H9 (cell line): ENCODE measurements around the gene TSPAN9. TPM values are rescaled to one million over a fixed set of nuclear protein-coding genes. Genes with fewer than 3 reads are reported as not detected.

Experiments
- DNase-seq: peaks from one replicate; pipeline ENCODE4 v3.0.0-alpha.2; 2017
- H2AFZ ChIP-seq: one replicate; pipeline ENCODE4 v1.6.1; 2013; ENCODE audit warnings: mild to moderate bottlenecking, low read length, control low read depth, moderate library complexity
- H2AK5ac ChIP-seq: 2 replicates; pipeline ENCODE4 v1.6.1; 2013; ENCODE audit warnings: low read length, control low read depth, mixed read lengths; ENCODE audit not compliant: insufficient read length
- H2BK120ac ChIP-seq: one replicate; pipeline ENCODE4 v1.6.1; 2013; ENCODE audit warnings: low read depth, mild to moderate bottlenecking, low read length, control low read depth, inconsistent platforms; ENCODE audit not compliant: poor library complexity, severe bottlenecking
- H2BK12ac ChIP-seq: 2 replicates; pipeline ENCODE4 v1.6.1; 2013; ENCODE audit warnings: low read length, control low read depth, mixed read lengths, low read depth; ENCODE audit not compliant: insufficient read length
- H2BK15ac ChIP-seq: 2 replicates; pipeline ENCODE4 v1.6.1; 2013; ENCODE audit warnings: low read depth, low read length, control low read depth
- H2BK20ac ChIP-seq: one replicate; pipeline ENCODE4 v1.6.1; 2013; ENCODE audit warnings: low read depth, mild to moderate bottlenecking, low read length, control low read depth, inconsistent platforms; ENCODE audit not compliant: poor library complexity, severe bottlenecking
- H2BK5ac ChIP-seq: 2 replicates; pipeline ENCODE4 v1.6.1; 2013; ENCODE audit warnings: low read length, control low read depth, mixed read lengths; ENCODE audit not compliant: insufficient read length
- H3K14ac ChIP-seq: 2 replicates; pipeline ENCODE4 v1.6.1; 2013; ENCODE audit warnings: low read length, control low read depth; ENCODE audit not compliant: insufficient read depth
- H3K18ac ChIP-seq: 2 replicates; pipeline ENCODE4 v1.6.1; 2013; ENCODE audit warnings: low read depth, mild to moderate bottlenecking, mixed read lengths, low read length, control low read depth; ENCODE audit not compliant: insufficient read length
- H3K23ac ChIP-seq: 2 replicates; pipeline ENCODE4 v1.6.1; 2013; ENCODE audit warnings: low read length, control low read depth, mixed read lengths, low read depth; ENCODE audit not compliant: insufficient read length
- H3K23me2 ChIP-seq: 2 replicates; pipeline ENCODE4 v1.6.1; 2013; ENCODE audit warnings: low read depth, mild to moderate bottlenecking, mixed read lengths, low read length, control low read depth; ENCODE audit not compliant: insufficient read length, poor library complexity, severe bottlenecking
- H3K27ac ChIP-seq: 2 replicates; pipeline ENCODE4 v1.5.1; 2013; ENCODE audit warnings: low read length, control low read depth, mixed read lengths, low read depth; ENCODE audit not compliant: insufficient read length
- H3K27me3 ChIP-seq: 2 replicates; pipeline ENCODE4 v1.6.1; 2013; ENCODE audit warnings: low read length, control low read depth, inconsistent platforms; ENCODE audit not compliant: insufficient read depth
- H3K4ac ChIP-seq: 2 replicates; pipeline ENCODE4 v1.6.1; 2013; ENCODE audit warnings: low read depth, mild to moderate bottlenecking, control low read depth, inconsistent platforms, low read length, moderate library complexity
- H3K4me1 ChIP-seq: 2 replicates; pipeline ENCODE4 v1.6.1; 2013; ENCODE audit warnings: low read length, control low read depth, inconsistent platforms; ENCODE audit not compliant: insufficient read depth
- H3K4me2 ChIP-seq: 2 replicates; pipeline ENCODE4 v1.6.1; 2013; ENCODE audit warnings: low read length, control low read depth, mixed read lengths; ENCODE audit not compliant: insufficient read length, insufficient read depth
- H3K56ac ChIP-seq: 2 replicates; pipeline ENCODE4 v1.6.1; 2013; ENCODE audit warnings: low read depth, mild to moderate bottlenecking, mixed read lengths, low read length, control low read depth; ENCODE audit not compliant: insufficient read length
- H3K79me1 ChIP-seq: 2 replicates; pipeline ENCODE4 v1.6.1; 2013; ENCODE audit warnings: low read depth, mild to moderate bottlenecking, moderate library complexity, low read length, control low read depth, inconsistent platforms; ENCODE audit not compliant: insufficient read depth, poor library complexity, severe bottlenecking
- H3K79me2 ChIP-seq: 2 replicates; pipeline ENCODE4 v1.6.1; 2013; ENCODE audit warnings: low read length, control low read depth, inconsistent platforms; ENCODE audit not compliant: insufficient read depth
- H3K9ac ChIP-seq: 2 replicates; pipeline ENCODE4 v1.6.1; 2013; ENCODE audit warnings: low read length, control low read depth, mixed read lengths; ENCODE audit not compliant: insufficient read length; ENCODE audit errors: extremely low read depth
- H3K9me3 ChIP-seq: one replicate; pipeline ENCODE4 v1.6.1; 2013; ENCODE audit warnings: low read depth, low read length, inconsistent platforms; ENCODE audit not compliant: control insufficient read depth
- H3T11ph ChIP-seq: one replicate; pipeline ENCODE4 v1.6.1; 2013; ENCODE audit warnings: mild to moderate bottlenecking, low read length, control low read depth, inconsistent platforms
- H4K20me1 ChIP-seq: one replicate; pipeline ENCODE4 v1.6.1; 2013; ENCODE audit not compliant: control insufficient read depth, insufficient read length, insufficient read depth
- H4K5ac ChIP-seq: 2 replicates; pipeline ENCODE4 v1.6.1; 2013; ENCODE audit warnings: low read depth, mild to moderate bottlenecking, mixed read lengths, low read length, control low read depth; ENCODE audit not compliant: insufficient read length
- H4K8ac ChIP-seq: replicated peaks from 2 replicates; pipeline ENCODE4 v1.6.1; 2013; ENCODE audit warnings: low read length, control low read depth, mixed read lengths, low read depth; ENCODE audit not compliant: insufficient read length
- H4K91ac ChIP-seq: 2 replicates; pipeline ENCODE4 v1.6.1; 2013; ENCODE audit warnings: low read depth, mild to moderate bottlenecking, moderate library complexity, mixed read lengths, low read length, control low read depth; ENCODE audit not compliant: insufficient read length
- H3K27ac Mint-ChIP-seq, 3 experiments: 2 replicates in 2 of 3; 3 replicates in 1 of 3; pipeline ENCODE4 v1.8.0; 2020 to 2021; ENCODE audit warnings: mixed read lengths in 3 of 3, mild to moderate bottlenecking in 1 of 3, moderate library complexity in 1 of 3
- H3K27me3 Mint-ChIP-seq: 2 replicates; pipeline ENCODE4 v1.8.0; 2021; ENCODE audit warnings: low read depth, mild to moderate bottlenecking, moderate library complexity, mixed read lengths
- H3K36me3 Mint-ChIP-seq, 3 experiments: 2 replicates in 2 of 3; 3 replicates in 1 of 3; pipeline ENCODE4 v1.8.0; 2020 to 2021; ENCODE audit warnings: low read depth in 3 of 3, mixed read lengths in 3 of 3; ENCODE audit not compliant: insufficient read depth in 1 of 3
- H3K4me1 Mint-ChIP-seq, 2 experiments: 2 replicates each; pipeline ENCODE4 v1.8.0; 2020; ENCODE audit warnings: mixed read lengths in 2 of 2
- H3K4me3 Mint-ChIP-seq, 2 experiments: 2 replicates in 1 of 2; 3 replicates in 1 of 2; pipeline ENCODE4 v1.8.0; 2020 to 2021; ENCODE audit warnings: mild to moderate bottlenecking in 2 of 2, mixed read lengths in 2 of 2, moderate library complexity in 1 of 2
- H3K9me3 Mint-ChIP-seq, 2 experiments: 2 replicates in 1 of 2; 3 replicates in 1 of 2; pipeline ENCODE4 v1.8.0; 2020; ENCODE audit warnings: mild to moderate bottlenecking in 2 of 2, mixed read lengths in 2 of 2, moderate library complexity in 1 of 2
- WGBS: extraction: QIAGEN DNeasy Blood & Tissue Kit; methylation state at CpG from one replicate; pipeline ENCODE4 v1.1.7; 2013; ENCODE audit warnings: missing lambda C conversion rate, low lambda C conversion rate, mixed read lengths; ENCODE audit not compliant: insufficient read length; ENCODE audit errors: extremely low coverage; 5-methylcytosine and 5-hydroxymethylcytosine counted together
- total RNA-seq: library from RNA; stranded (reverse); gene quantifications from 2 replicates; pipeline ENCODE4 v1.2.1, GENCODE V29; 2021
- TF ChIP-seq, protein P1 (sequence below): fragments of 200-600 bp; sonication (generic); conservative IDR thresholded peaks from 3 replicates; pipeline ENCODE4 v1.8.0; 2021; ENCODE audit warnings: antibody characterized with exemption, mild to moderate bottlenecking

Gene TSPAN9
- total RNA-seq, 1 experiment from 2014 or later: 19.0 TPM

DNA sequence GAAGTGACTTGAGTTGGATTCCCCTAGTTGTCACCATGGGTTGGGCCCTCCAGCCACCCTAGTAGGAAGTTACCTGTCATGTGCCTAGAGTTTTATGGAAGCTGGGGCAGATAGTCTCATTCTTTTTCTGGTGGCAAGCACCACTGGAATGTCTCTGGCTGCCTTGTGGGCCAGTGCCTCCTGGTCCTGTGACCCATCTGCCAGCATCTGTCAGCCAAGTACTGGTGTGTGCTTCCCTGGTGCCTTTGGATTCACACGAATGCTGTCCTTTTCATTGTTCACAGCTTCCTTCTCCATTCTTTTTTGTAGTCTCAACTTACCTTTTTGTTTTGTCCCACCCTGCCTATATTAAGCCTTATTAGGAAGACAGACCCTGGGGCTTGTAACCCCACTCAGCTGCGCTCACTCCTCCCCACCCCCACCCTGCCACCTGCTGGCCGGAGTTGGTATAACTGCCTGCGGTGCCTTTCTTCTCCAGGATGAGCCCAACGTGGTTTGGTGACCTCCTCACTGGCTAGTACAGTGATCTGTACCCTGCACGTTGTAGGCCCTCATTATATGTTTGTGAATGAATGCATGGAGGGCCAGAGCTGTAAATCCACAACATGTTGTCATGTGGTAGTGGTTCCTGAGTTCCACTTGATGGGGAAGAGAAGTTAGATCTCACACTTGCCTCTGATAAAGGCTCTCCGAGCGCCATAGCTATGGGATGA is 125.7 kb downstream of the TSPAN9 start:
- Histone ChIP-seq H3K79me2 (no peaks in the 10 kb centered on the region), H2AFZ (no peak overlapping the region), H2AK5ac (no peak overlapping the region), H4K8ac (no peak overlapping the region), H2BK15ac (no peak overlapping the region), H3K4me2 (no peak overlapping the region), H3K14ac (no peak overlapping the region), H3K23ac (no peak overlapping the region), H3K27me3 (peaks cover 13% of the 10 kb centered on the region; the same call in 1 of the 2 replicates), H3K18ac (no peak overlapping the region), H3K9ac (no peak overlapping the region), H4K20me1 (no peaks in the 10 kb centered on the region), H2BK120ac (no peak overlapping the region), H4K91ac (no peak overlapping the region), H2BK20ac (no peak overlapping the region), H3K9me3 (no peaks in the 10 kb centered on the region), H3K27ac (no peak overlapping the region), H3K23me2 (peaks cover 14% of the 10 kb centered on the region), H3K4me1 (peaks cover 1% of the 10 kb centered on the region; the same call in 1 of the 2 replicates), H3K79me1 (no peaks in the 10 kb centered on the region), H3K56ac (no peak overlapping the region), H2BK5ac (no peak overlapping the region), H3K4ac (no peak overlapping the region), H4K5ac (no peak overlapping the region), H2BK12ac (no peak overlapping the region), H3T11ph (no peak overlapping the region)
- H3K36me3 Mint-ChIP-seq: peaks cover 3 to 4% (median 3%) of the 10 kb centered on the region in 3 experiments; a peak in 3 of 7 replicates
- peak overlapping the region in 1 of 3 experiments; percentile 8; a peak in 1 of 7 replicates for H3K27ac Mint-ChIP-seq
- peaks cover 0 to 3% of the 10 kb centered on the region in 2 experiments; a peak in 1 of 5 replicates for H3K9me3 Mint-ChIP-seq
- H3K4me1 Mint-ChIP-seq: peaks cover 46 to 51% of the 10 kb centered on the region in 2 experiments
- H3K4me3 Mint-ChIP-seq: no peak overlapping the region
- peak; percentile 81 for DNase-seq
- TF ChIP-seq, protein P1, sequence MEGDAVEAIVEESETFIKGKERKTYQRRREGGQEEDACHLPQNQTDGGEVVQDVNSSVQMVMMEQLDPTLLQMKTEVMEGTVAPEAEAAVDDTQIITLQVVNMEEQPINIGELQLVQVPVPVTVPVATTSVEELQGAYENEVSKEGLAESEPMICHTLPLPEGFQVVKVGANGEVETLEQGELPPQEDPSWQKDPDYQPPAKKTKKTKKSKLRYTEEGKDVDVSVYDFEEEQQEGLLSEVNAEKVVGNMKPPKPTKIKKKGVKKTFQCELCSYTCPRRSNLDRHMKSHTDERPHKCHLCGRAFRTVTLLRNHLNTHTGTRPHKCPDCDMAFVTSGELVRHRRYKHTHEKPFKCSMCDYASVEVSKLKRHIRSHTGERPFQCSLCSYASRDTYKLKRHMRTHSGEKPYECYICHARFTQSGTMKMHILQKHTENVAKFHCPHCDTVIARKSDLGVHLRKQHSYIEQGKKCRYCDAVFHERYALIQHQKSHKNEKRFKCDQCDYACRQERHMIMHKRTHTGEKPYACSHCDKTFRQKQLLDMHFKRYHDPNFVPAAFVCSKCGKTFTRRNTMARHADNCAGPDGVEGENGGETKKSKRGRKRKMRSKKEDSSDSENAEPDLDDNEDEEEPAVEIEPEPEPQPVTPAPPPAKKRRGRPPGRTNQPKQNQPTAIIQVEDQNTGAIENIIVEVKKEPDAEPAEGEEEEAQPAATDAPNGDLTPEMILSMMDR: peak; percentile 94
- WGBS: no CpG with 5 or more reads among the region's 8 CpGs
- peaks cover 40% of the 10 kb centered on the region for H3K27me3 Mint-ChIP-seq
